ENCODE results near the gene MRPL20.
"Not testable (repeated sequence)": the region's sequence is repeated elsewhere in the genome, so short reads cannot be mapped to it uniquely, and the experiment has no call there.

MRPL20 gene

GRCh38 chr1:1417396-1417795 is 10.3 kb upstream of the MRPL20 start:
- not testable (repeated sequence) for H3K36me3 Mint-ChIP-seq, DNase-seq, H3K27ac Mint-ChIP-seq

GRCh38 chr1:1415751-1416150 is 8.7 kb upstream of the MRPL20 start:
- CTCF ChIA-PET, result interaction anchor here (1.2 to 1.3 kb wide), 2 partner anchors 8 to 23 kb away, joined by 3 to 4 read pairs; partner anchors contain the start of gene MRPL20
- peaks cover 22% of the 10 kb centered on the region for H3K27me3 Mint-ChIP-seq
- peaks cover 10% of the 10 kb centered on the region for H3K4me1 Mint-ChIP-seq
- H3K9me3 Mint-ChIP-seq, result no peaks in the 10 kb centered on the region
- DNase-seq, result no peak
- H3K27ac Mint-ChIP-seq, result no peak overlapping the region
- no peaks in the 10 kb centered on the region for H3K36me3 Mint-ChIP-seq
- no peak overlapping the region for H3K4me3 Mint-ChIP-seq

More at GRCh38 chr1:1417396-1417795, 10.3 kb upstream of the MRPL20 start:
- H3K27me3 Mint-ChIP-seq, result peaks cover 39% of the 10 kb centered on the region
- CTCF ChIA-PET, H3K4me1 Mint-ChIP-seq, H3K4me3 Mint-ChIP-seq, H3K9me3 Mint-ChIP-seq: not testable (repeated sequence)

GRCh38 chr1:1412311-1412902 is 5.3 kb upstream of the MRPL20 start:
- not testable (repeated sequence) for H3K9me3 Mint-ChIP-seq, H3K27me3 Mint-ChIP-seq, H3K4me3 Mint-ChIP-seq, H3K27ac Mint-ChIP-seq, DNase-seq, H3K36me3 Mint-ChIP-seq
- CTCF ChIA-PET, result interaction anchor here (1.3 kb wide), 1 partner anchor 29 kb away, joined by 4 read pairs; no protein-coding TSS in a partner anchor
- peaks cover 16% of the 10 kb centered on the region for H3K4me1 Mint-ChIP-seq

GRCh38 chr1:1411626-1412025 is 4.5 kb upstream of the MRPL20 start:
- CTCF ChIA-PET, result no interaction called here
- H3K4me3 Mint-ChIP-seq, result no peak overlapping the region
- H3K4me1 Mint-ChIP-seq, result peaks cover 19% of the 10 kb centered on the region
- H3K27ac Mint-ChIP-seq, result no peak overlapping the region
- H3K9me3 Mint-ChIP-seq, result no peaks in the 10 kb centered on the region
- DNase-seq, result no peak
- peaks cover 5% of the 10 kb centered on the region for H3K27me3 Mint-ChIP-seq
- H3K36me3 Mint-ChIP-seq, result peaks cover 8% of the 10 kb centered on the region

GRCh38 chr1:1410238-1410637 is 3.1 kb upstream of the MRPL20 start:
- H3K36me3 Mint-ChIP-seq, result peaks cover 18% of the 10 kb centered on the region
- H3K27me3 Mint-ChIP-seq, CTCF ChIA-PET, H3K27ac Mint-ChIP-seq, DNase-seq, H3K9me3 Mint-ChIP-seq: not testable (repeated sequence)
- peaks cover 33% of the 10 kb centered on the region for H3K4me1 Mint-ChIP-seq
- peak overlapping the region; percentile 12 for H3K4me3 Mint-ChIP-seq

- Mint-ChIP-seq H3K36me3 (peaks cover 29% of the 10 kb centered on the region), H3K4me3 (peak overlapping the region; percentile 85), H3K27me3 (no peaks in the 10 kb centered on the region), H3K4me1 (peaks cover 40% of the 10 kb centered on the region), H3K9me3 (no peaks in the 10 kb centered on the region), H3K27ac (peak overlapping the region; percentile 90)
- peak; percentile 51 for DNase-seq
- CTCF ChIA-PET, result interaction anchor here (0.8 to 1.0 kb wide), 2 partner anchors 8 to 26 kb away, joined by 3 to 4 read pairs; no protein-coding TSS in a partner anchor
Measured at GRCh38 chr1:1407636-1408318, 684 bp upstream of the MRPL20 start.

- H3K36me3 Mint-ChIP-seq, result peaks cover 41% of the 10 kb centered on the region
- peak overlapping the region; percentile 94 for H3K27ac Mint-ChIP-seq
- no peaks in the 10 kb centered on the region for H3K9me3 Mint-ChIP-seq
- no peaks in the 10 kb centered on the region for H3K27me3 Mint-ChIP-seq
- H3K4me1 Mint-ChIP-seq, result peaks cover 52% of the 10 kb centered on the region
- CTCF ChIA-PET, result no interaction called here
- peak overlapping the region; percentile 85 for H3K4me3 Mint-ChIP-seq
- DNase-seq, result peak; percentile 36
Measured at GRCh38 chr1:1406101-1406820, 832 bp downstream of the MRPL20 start.

- peaks cover 61% of the 10 kb centered on the region for H3K4me1 Mint-ChIP-seq
- H3K27me3 Mint-ChIP-seq, result no peaks in the 10 kb centered on the region
- CTCF ChIA-PET, result no interaction called here
- no peak for DNase-seq
- peak overlapping the region; percentile 4 for H3K4me3 Mint-ChIP-seq
- H3K9me3 Mint-ChIP-seq, result no peaks in the 10 kb centered on the region
- H3K27ac Mint-ChIP-seq, result peak overlapping the region; percentile 55
- H3K36me3 Mint-ChIP-seq, result peaks cover 44% of the 10 kb centered on the region
Measured at GRCh38 chr1:1403653-1404052, 3.4 kb downstream of the MRPL20 start.

- Mint-ChIP-seq H3K4me1 (peaks cover 61% of the 10 kb centered on the region), H3K36me3 (peaks cover 48% of the 10 kb centered on the region), H3K27ac (peak overlapping the region; percentile 55)
- not testable (repeated sequence) for H3K27me3 Mint-ChIP-seq, H3K9me3 Mint-ChIP-seq, DNase-seq, H3K4me3 Mint-ChIP-seq
- CTCF ChIA-PET, result interaction anchor here (1.0 to 1.2 kb wide), 3 partner anchors 11 to 31 kb away, joined by 3 to 4 read pairs (median 3); no protein-coding TSS in a partner anchor
Measured at GRCh38 chr1:1402901-1403392, 4.1 kb downstream of the MRPL20 start.

- CTCF ChIA-PET, result interaction anchor here (1.0 to 1.2 kb wide), 4 partner anchors 11 to 32 kb away, joined by 3 to 5 read pairs (median 4); no protein-coding TSS in a partner anchor
- peaks cover 65% of the 10 kb centered on the region for H3K4me1 Mint-ChIP-seq
- peak overlapping the region; percentile 57 for H3K4me3 Mint-ChIP-seq
- H3K27me3 Mint-ChIP-seq, result no peaks in the 10 kb centered on the region
- peaks cover 53% of the 10 kb centered on the region for H3K36me3 Mint-ChIP-seq
- DNase-seq, result peak; percentile 58
- peak overlapping the region; percentile 75 for H3K27ac Mint-ChIP-seq
- H3K9me3 Mint-ChIP-seq, result no peaks in the 10 kb centered on the region
Measured at GRCh38 chr1:1402072-1402900, 4.8 kb downstream of the MRPL20 start.

GRCh38 chr1:1401457-1402010 is 5.6 kb downstream of the MRPL20 start:
- DNase-seq, result no peak
- Mint-ChIP-seq H3K4me3 (peak overlapping the region; percentile 57), H3K27ac (peak overlapping the region; percentile 75), H3K4me1 (peaks cover 62% of the 10 kb centered on the region), H3K36me3 (peaks cover 50% of the 10 kb centered on the region), H3K27me3 (no peaks in the 10 kb centered on the region), H3K9me3 (no peaks in the 10 kb centered on the region)
- CTCF ChIA-PET, result interaction anchor here (1.0 to 3.8 kb wide), 2 partner anchors 12 to 13 kb away, joined by 5 to 14 read pairs; no protein-coding TSS in a partner anchor

- H3K27ac Mint-ChIP-seq, result peak overlapping the region; percentile 88
- DNase-seq, result no peak
- H3K9me3 Mint-ChIP-seq, result no peaks in the 10 kb centered on the region
- no peaks in the 10 kb centered on the region for H3K27me3 Mint-ChIP-seq
- H3K36me3 Mint-ChIP-seq, result peaks cover 45% of the 10 kb centered on the region
- H3K4me3 Mint-ChIP-seq, result peak overlapping the region; percentile 89
- peaks cover 55% of the 10 kb centered on the region for H3K4me1 Mint-ChIP-seq
- CTCF ChIA-PET, result interaction anchor here (0.8 to 3.8 kb wide), 4 partner anchors 11 to 104 kb away, joined by 3 to 14 read pairs (median 8); partner anchors contain the start of gene ANKRD65
Measured at GRCh38 chr1:1400576-1401456, 6.3 kb downstream of the MRPL20 start.

Measured in activated naive CD4-positive, alpha-beta T cell treated with anti-CD3 and anti-CD28 coated beads, Interleukin-2, amount 10 ng/mL, durations not matched to agents 7 days and 5 days (primary cell).